OCI-LY7 (cell line): Measurements from ENCODE around the gene LRPPRC.

Source experiments
- EZH2phosphoT487 ChIP-seq: fragments of 200-600 bp; sonication (generic); IDR thresholded peaks from 2 replicates; pipeline ENCODE4 v1.6.1; 2018; ENCODE audit warnings: low read depth, borderline replicate concordance, mild to moderate bottlenecking, mixed run types, antibody characterized with exemption, low read length, moderate library complexity, mixed read lengths
- TF ChIP-seq, protein P1 (sequence below): fragments of 200-600 bp; sonication (generic); conservative IDR thresholded peaks from 2 replicates; pipeline ENCODE4 v1.5.1; 2014; ENCODE audit warnings: mild to moderate bottlenecking, antibody characterized with exemption, low read length, moderate library complexity, mixed read lengths

DNA sequence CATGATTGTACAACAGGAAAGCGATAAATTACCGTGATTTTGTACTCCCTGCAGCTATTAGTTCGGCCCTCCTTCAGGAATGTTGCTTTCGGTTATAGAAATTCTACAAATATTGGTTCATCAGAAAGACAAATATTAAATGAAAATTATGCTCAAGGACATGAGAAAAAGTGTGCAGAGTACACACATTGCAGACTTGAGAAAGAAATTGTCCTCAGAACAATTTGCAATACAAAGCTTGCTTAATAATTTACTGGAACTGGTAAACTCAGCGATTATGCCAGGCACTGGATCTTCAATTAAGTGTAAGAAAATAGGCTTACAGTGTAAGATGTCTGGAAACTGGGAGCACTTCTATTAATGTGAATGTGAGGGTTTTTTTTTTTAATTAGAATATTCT lies 111.1 kb downstream of the LRPPRC start:
- TF ChIP-seq, protein P1, sequence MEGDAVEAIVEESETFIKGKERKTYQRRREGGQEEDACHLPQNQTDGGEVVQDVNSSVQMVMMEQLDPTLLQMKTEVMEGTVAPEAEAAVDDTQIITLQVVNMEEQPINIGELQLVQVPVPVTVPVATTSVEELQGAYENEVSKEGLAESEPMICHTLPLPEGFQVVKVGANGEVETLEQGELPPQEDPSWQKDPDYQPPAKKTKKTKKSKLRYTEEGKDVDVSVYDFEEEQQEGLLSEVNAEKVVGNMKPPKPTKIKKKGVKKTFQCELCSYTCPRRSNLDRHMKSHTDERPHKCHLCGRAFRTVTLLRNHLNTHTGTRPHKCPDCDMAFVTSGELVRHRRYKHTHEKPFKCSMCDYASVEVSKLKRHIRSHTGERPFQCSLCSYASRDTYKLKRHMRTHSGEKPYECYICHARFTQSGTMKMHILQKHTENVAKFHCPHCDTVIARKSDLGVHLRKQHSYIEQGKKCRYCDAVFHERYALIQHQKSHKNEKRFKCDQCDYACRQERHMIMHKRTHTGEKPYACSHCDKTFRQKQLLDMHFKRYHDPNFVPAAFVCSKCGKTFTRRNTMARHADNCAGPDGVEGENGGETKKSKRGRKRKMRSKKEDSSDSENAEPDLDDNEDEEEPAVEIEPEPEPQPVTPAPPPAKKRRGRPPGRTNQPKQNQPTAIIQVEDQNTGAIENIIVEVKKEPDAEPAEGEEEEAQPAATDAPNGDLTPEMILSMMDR: no peak
- TF ChIP-seq EZH2phosphoT487: no peak
